Subcutaneous abdominal adipose tissue (tissue), 5 donors: ENCODE results near the gene CA5A.

Experiments used
- H3K27ac ChIP-seq: one replicate; pipeline ENCODE4 v1.7.0; 2013; ENCODE audit warnings: low read depth, mild to moderate bottlenecking, inconsistent platforms, low read length, moderate library complexity
- H3K27me3 ChIP-seq, 5 donors: one replicate each; pipeline ENCODE4 v1.7.0; 2013; ENCODE audit warnings: low read length in 5 of 5, inconsistent platforms in 1 of 5; ENCODE audit not compliant: control insufficient read depth in 5 of 5, insufficient read depth in 4 of 5
- H3K36me3 ChIP-seq, 5 donors: one replicate each; pipeline ENCODE4 v1.7.0; 2013; ENCODE audit warnings: low read length in 5 of 5; ENCODE audit not compliant: control insufficient read depth in 5 of 5, insufficient read depth in 5 of 5
- H3K4me1 ChIP-seq, 5 donors: one replicate each; pipeline ENCODE4 v1.7.0; 2013; ENCODE audit warnings: low read length in 5 of 5, mild to moderate bottlenecking in 3 of 5, moderate library complexity in 1 of 5; ENCODE audit not compliant: control insufficient read depth in 5 of 5, insufficient read depth in 5 of 5
- H3K4me3 ChIP-seq, 5 donors: one replicate each; pipeline ENCODE4 v1.7.0; 2013; ENCODE audit warnings: low read length in 5 of 5, low read depth in 1 of 5
- H3K9ac ChIP-seq, 5 donors: one replicate each; pipeline ENCODE4 v1.7.0; 2013; ENCODE audit warnings: low read length in 5 of 5, mild to moderate bottlenecking in 4 of 5, moderate library complexity in 3 of 5
- H3K9me3 ChIP-seq, 5 donors: one replicate each; pipeline ENCODE4 v1.7.0; 2013; ENCODE audit warnings: low read length in 5 of 5; ENCODE audit not compliant: control insufficient read depth in 5 of 5
- donor health status: healthy.
- donor health status: healthy.
- donor health status: healthy.
- donor health status: healthy.
- donor health status: healthy.

CA5A gene

GRCh38 chr16:87838643-87839541 lies 97.4 kb downstream of the CA5A start:
- Histone ChIP-seq H3K27me3 (no peaks in the 10 kb centered on the region), H3K36me3 (peaks cover 0 to 4% (median 0%) of the 10 kb centered on the region in 5 donors), H3K4me1 (peaks cover 2 to 16% (median 12%) of the 10 kb centered on the region in 5 donors), H3K9me3 (no peaks in the 10 kb centered on the region), H3K9ac (peak overlapping the region in 1 of 5 donors; percentile 38), H3K4me3 (no peak overlapping the region), H3K27ac (no peak overlapping the region)
